Neural cell (in vitro differentiated cells): ENCODE data around the gene DHRS4L2.
"Not testable (repeated sequence)": the region's sequence is repeated elsewhere in the genome, so short reads cannot be mapped to it uniquely, and the experiment has no call there.

Source experiments
- EZH2 ChIP-seq: fragments of 200-600, 300-800 bp; shearing (Covaris generic), sonication (generic); IDR thresholded peaks from 2 replicates; pipeline ENCODE4 v1.6.1; 2014; ENCODE audit warnings: antibody characterized with exemption, low read length, borderline replicate concordance, mild to moderate bottlenecking; ENCODE audit not compliant: insufficient read depth, poor library complexity, severe bottlenecking
- RAD21 ChIP-seq: fragments of 450-650 bp; conservative IDR thresholded peaks from 2 replicates; pipeline ENCODE4 v1.6.1; 2014; ENCODE audit warnings: antibody characterized with exemption, mild to moderate bottlenecking, moderate library complexity
- TF ChIP-seq, protein P1 (sequence below): fragments of 450-650 bp; IDR thresholded peaks from 2 replicates; pipeline ENCODE4 v1.5.1; 2014; ENCODE audit warnings: antibody characterized with exemption, mild to moderate bottlenecking, moderate library complexity; ENCODE audit not compliant: poor library complexity, severe bottlenecking
- TF ChIP-seq, protein P2 (sequence below): IDR thresholded peaks from 2 replicates; pipeline ENCODE4 v1.6.1; 2012; ENCODE audit warnings: borderline replicate concordance

DNA sequence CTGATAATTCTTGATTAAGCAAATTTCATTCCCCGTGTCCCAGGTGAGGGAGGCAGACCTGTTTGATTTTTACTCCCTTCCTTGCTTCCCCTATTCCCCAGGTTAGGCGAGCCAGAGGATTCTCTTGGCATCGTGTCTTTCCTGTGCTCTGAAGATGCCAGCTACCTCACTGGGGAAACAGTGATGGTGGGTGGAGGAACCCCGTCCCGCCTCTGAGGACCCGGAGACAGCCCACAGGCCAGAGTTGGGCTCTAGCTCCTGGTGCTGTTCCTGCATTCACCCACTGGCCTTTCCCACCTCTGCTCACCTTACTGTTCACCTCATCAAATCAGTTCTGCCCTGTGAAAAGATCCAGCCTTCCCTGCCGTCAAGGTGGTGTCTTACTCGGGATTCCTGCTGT is 62.0 kb downstream of the DHRS4L2 start:
- TF ChIP-seq EZH2, RAD21: not testable (repeated sequence)
- TF ChIP-seq, protein P1, sequence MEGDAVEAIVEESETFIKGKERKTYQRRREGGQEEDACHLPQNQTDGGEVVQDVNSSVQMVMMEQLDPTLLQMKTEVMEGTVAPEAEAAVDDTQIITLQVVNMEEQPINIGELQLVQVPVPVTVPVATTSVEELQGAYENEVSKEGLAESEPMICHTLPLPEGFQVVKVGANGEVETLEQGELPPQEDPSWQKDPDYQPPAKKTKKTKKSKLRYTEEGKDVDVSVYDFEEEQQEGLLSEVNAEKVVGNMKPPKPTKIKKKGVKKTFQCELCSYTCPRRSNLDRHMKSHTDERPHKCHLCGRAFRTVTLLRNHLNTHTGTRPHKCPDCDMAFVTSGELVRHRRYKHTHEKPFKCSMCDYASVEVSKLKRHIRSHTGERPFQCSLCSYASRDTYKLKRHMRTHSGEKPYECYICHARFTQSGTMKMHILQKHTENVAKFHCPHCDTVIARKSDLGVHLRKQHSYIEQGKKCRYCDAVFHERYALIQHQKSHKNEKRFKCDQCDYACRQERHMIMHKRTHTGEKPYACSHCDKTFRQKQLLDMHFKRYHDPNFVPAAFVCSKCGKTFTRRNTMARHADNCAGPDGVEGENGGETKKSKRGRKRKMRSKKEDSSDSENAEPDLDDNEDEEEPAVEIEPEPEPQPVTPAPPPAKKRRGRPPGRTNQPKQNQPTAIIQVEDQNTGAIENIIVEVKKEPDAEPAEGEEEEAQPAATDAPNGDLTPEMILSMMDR: not testable (repeated sequence)
- TF ChIP-seq, protein P2, sequence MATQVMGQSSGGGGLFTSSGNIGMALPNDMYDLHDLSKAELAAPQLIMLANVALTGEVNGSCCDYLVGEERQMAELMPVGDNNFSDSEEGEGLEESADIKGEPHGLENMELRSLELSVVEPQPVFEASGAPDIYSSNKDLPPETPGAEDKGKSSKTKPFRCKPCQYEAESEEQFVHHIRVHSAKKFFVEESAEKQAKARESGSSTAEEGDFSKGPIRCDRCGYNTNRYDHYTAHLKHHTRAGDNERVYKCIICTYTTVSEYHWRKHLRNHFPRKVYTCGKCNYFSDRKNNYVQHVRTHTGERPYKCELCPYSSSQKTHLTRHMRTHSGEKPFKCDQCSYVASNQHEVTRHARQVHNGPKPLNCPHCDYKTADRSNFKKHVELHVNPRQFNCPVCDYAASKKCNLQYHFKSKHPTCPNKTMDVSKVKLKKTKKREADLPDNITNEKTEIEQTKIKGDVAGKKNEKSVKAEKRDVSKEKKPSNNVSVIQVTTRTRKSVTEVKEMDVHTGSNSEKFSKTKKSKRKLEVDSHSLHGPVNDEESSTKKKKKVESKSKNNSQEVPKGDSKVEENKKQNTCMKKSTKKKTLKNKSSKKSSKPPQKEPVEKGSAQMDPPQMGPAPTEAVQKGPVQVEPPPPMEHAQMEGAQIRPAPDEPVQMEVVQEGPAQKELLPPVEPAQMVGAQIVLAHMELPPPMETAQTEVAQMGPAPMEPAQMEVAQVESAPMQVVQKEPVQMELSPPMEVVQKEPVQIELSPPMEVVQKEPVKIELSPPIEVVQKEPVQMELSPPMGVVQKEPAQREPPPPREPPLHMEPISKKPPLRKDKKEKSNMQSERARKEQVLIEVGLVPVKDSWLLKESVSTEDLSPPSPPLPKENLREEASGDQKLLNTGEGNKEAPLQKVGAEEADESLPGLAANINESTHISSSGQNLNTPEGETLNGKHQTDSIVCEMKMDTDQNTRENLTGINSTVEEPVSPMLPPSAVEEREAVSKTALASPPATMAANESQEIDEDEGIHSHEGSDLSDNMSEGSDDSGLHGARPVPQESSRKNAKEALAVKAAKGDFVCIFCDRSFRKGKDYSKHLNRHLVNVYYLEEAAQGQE: not testable (repeated sequence)
